OCI-LY3 (cell line): ENCODE measurements around the gene ATP6V0A4.
"Not testable (repeated sequence)": the region's sequence is repeated elsewhere in the genome, so short reads cannot be mapped to it uniquely, and the experiment has no call there.

Experiments used
- H2AFZ ChIP-seq: fragments of 200-600, 300-600 bp; shearing (Covaris generic); 2 replicates; pipeline ENCODE4 v1.6.0; 2014; ENCODE audit warnings: antibody characterized with exemption, low read depth, low read length
- H3K27ac ChIP-seq: fragments of 200-600, 300-600 bp; sonication (generic); 2 replicates; pipeline ENCODE4 v1.5.1; 2014; ENCODE audit warnings: mild to moderate bottlenecking, low read length, moderate library complexity, mixed read lengths
- H3K27me3 ChIP-seq: fragments of 200-600, 300-600 bp; sonication (generic); 2 replicates; pipeline ENCODE4 v1.6.1; 2014; ENCODE audit warnings: low read depth, low read length, mixed read lengths
- H3K36me3 ChIP-seq: fragments of 200-600, 300-600 bp; sonication (generic); replicated peaks from 2 replicates; pipeline ENCODE3; 2014; ENCODE audit warnings: low read depth, low read length, mixed read lengths
- H3K4me1 ChIP-seq: fragments of 300-600, 200-600 bp; sonication (generic); 2 replicates; pipeline ENCODE4 v1.6.1; 2014; ENCODE audit warnings: low read length, mixed read lengths
- H3K4me2 ChIP-seq: fragments of 200-600, 300-600 bp; sonication (generic); 2 replicates; pipeline ENCODE4 v1.6.1; 2014; ENCODE audit warnings: low read length, mixed read lengths
- H3K4me3 ChIP-seq: fragments of 300-600, 200-600 bp; sonication (generic); 2 replicates; pipeline ENCODE4 v1.5.1; 2014; ENCODE audit warnings: antibody characterized with exemption, mild to moderate bottlenecking, low read length, moderate library complexity
- H3K79me2 ChIP-seq: fragments of 300-600, 200-600 bp; shearing (Covaris generic); 2 replicates; pipeline ENCODE4 v1.6.1; 2014; ENCODE audit warnings: mild to moderate bottlenecking, low read length, mixed read lengths
- H3K9ac ChIP-seq: fragments of 300-600, 200-600 bp; shearing (Covaris generic); 2 replicates; pipeline ENCODE4 v1.6.0; 2014; ENCODE audit warnings: mild to moderate bottlenecking, low read length, moderate library complexity
- H3K9me3 ChIP-seq: fragments of 200-600, 300-600 bp; shearing (Covaris generic); 2 replicates; pipeline ENCODE4 v1.6.1; 2014; ENCODE audit warnings: low read length, mixed read lengths; ENCODE audit not compliant: insufficient read depth
- H4K20me1 ChIP-seq: fragments of 200-600, 300-600 bp; sonication (generic); 2 replicates; pipeline ENCODE4 v1.6.1; 2016; ENCODE audit warnings: low read length, mixed read lengths; ENCODE audit not compliant: insufficient read depth
- CTCF ChIP-seq: fragments of 200-600, 300-600 bp; sonication (generic); IDR thresholded peaks from 2 replicates; pipeline ENCODE4 v1.5.1; 2014; ENCODE audit warnings: antibody characterized with exemption, low read length, low read depth
- EZH2phosphoT487 ChIP-seq: fragments of 200-600 bp; shearing (Covaris generic); IDR thresholded peaks from 2 replicates; pipeline ENCODE4 v1.6.1; 2018; ENCODE audit warnings: antibody characterized with exemption, mixed run types, low read depth

Gene ATP6V0A4

GRCh38 chr7:138798836-138799235, 840 bp upstream of the ATP6V0A4 start:
- Histone ChIP-seq H3K4me3 (no peak overlapping the region), H3K4me2 (no peak overlapping the region), H3K79me2 (no peaks in the 10 kb centered on the region), H3K27me3 (no peaks in the 10 kb centered on the region), H3K36me3 (no peaks in the 10 kb centered on the region), H4K20me1 (no peaks in the 10 kb centered on the region), H3K9me3 (no peaks in the 10 kb centered on the region), H3K4me1 (no peaks in the 10 kb centered on the region), H3K9ac (no peak overlapping the region), H2AFZ (no peak overlapping the region), H3K27ac (no peak overlapping the region)
- no peak for TF ChIP-seq EZH2phosphoT487
- no peak for TF ChIP-seq CTCF

GRCh38 chr7:138797046-138797445, 950 bp downstream of the ATP6V0A4 start:
- not testable (repeated sequence) for H3K4me3 ChIP-seq, H3K9me3 ChIP-seq, H3K9ac ChIP-seq, H3K36me3 ChIP-seq, H3K4me1 ChIP-seq, H3K27ac ChIP-seq, H4K20me1 ChIP-seq, H3K79me2 ChIP-seq, H3K27me3 ChIP-seq, H2AFZ ChIP-seq, H3K4me2 ChIP-seq

- Histone ChIP-seq H3K79me2 (no peaks in the 10 kb centered on the region), H3K27ac (no peak overlapping the region), H3K27me3 (no peaks in the 10 kb centered on the region)
These were observed 1.9 kb downstream of the ATP6V0A4 start for GRCh38 chr7:138796038-138796615.

GRCh38 chr7:138785587-138786437, 12.2 kb downstream of the ATP6V0A4 start:
- H3K36me3 ChIP-seq = no peaks in the 10 kb centered on the region
- H3K27ac ChIP-seq = no peak overlapping the region
- no peak for TF ChIP-seq CTCF
- no peak for TF ChIP-seq EZH2phosphoT487
- H3K4me1 ChIP-seq = no peaks in the 10 kb centered on the region
- no peak overlapping the region for H3K4me3 ChIP-seq
- no peak overlapping the region for H2AFZ ChIP-seq
- peaks cover 3% of the 10 kb centered on the region; the same call in 1 of the 2 replicates for H3K27me3 ChIP-seq
- H3K79me2 ChIP-seq = no peaks in the 10 kb centered on the region
- H3K9ac ChIP-seq = no peak overlapping the region
- no peaks in the 10 kb centered on the region for H3K9me3 ChIP-seq
- H4K20me1 ChIP-seq = no peaks in the 10 kb centered on the region
- no peak overlapping the region for H3K4me2 ChIP-seq

More at GRCh38 chr7:138796038-138796615, 1.9 kb downstream of the ATP6V0A4 start:
- Histone ChIP-seq H3K4me3 (no peak overlapping the region), H3K9me3 (no peaks in the 10 kb centered on the region), H3K4me1 (no peaks in the 10 kb centered on the region), H3K4me2 (no peak overlapping the region), H3K36me3 (no peaks in the 10 kb centered on the region), H4K20me1 (no peaks in the 10 kb centered on the region), H3K9ac (no peak overlapping the region), H2AFZ (no peak overlapping the region)
- TF ChIP-seq CTCF = no peak
- no peak for TF ChIP-seq EZH2phosphoT487
